Activated naive CD8-positive, alpha-beta T cell treated with anti-CD3 and anti-CD28 coated beads, Interleukin-2, amount 50 U/mL, for 24 hours (primary cell): ENCODE data around the gene NME8.

Experiments
- ATAC-seq: fragments of 150-1000 bp; cut with Tn5 transposase; one replicate; pipeline ENCODE4 v1.10.0; 2021
- DNase-seq: peaks from one replicate; pipeline ENCODE4 v3.0.0; 2021
- H3K27ac Mint-ChIP-seq: one replicate; pipeline ENCODE4 v1.8.0; 2021; ENCODE audit warnings: mild to moderate bottlenecking, mixed read lengths
- H3K27me3 Mint-ChIP-seq: one replicate; pipeline ENCODE4 v1.8.0; 2021; ENCODE audit warnings: mixed read lengths
- H3K36me3 Mint-ChIP-seq: one replicate; pipeline ENCODE4 v1.8.0; 2021; ENCODE audit warnings: low read depth, mixed read lengths
- H3K4me1 Mint-ChIP-seq: one replicate; pipeline ENCODE4 v1.8.0; 2021; ENCODE audit warnings: mixed read lengths
- H3K4me3 Mint-ChIP-seq: one replicate; pipeline ENCODE4 v1.8.0; 2021; ENCODE audit warnings: mild to moderate bottlenecking, moderate library complexity, mixed read lengths
- H3K9me3 Mint-ChIP-seq: one replicate; pipeline ENCODE4 v1.8.0; 2021; ENCODE audit warnings: mixed read lengths

NME8 gene

DNA sequence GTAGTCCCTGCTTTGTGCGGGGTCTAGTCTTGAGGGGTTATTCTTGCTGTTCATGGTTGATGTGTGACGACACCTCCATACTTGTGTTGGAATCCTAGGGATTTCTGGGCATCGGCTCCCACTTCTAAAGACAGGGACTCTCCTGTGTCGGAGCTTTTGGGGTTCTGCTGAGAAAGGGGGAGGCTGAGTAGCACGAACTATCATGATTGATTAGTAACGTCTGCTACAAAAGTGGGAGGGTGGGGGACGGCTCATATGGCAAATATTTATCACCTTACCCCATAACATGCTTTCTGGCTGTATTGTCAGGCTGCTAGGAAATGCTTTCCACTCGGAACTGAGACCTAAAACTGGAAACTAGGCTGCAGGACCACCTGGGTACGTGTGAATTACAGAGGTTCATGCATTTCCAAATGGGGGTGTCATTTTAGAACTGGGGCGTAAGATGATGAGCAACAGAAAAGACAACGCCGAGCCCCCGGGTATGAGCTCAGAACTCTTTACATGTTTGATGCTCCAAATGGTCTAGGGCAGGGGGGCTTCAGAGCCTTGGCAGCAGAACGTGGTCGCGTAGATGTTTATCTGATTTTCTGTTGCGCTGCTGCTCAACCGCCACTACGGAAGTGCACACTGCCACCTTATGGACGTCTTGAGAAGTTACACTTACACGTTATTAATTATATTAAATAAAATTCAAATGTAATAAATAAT is 15.1 kb upstream of the NME8 start:
- no peak overlapping the region for H3K27ac Mint-ChIP-seq
- peaks cover 18% of the 10 kb centered on the region for H3K27me3 Mint-ChIP-seq
- DNase-seq = peak; percentile 40
- no peak for ATAC-seq
- no peaks in the 10 kb centered on the region for H3K36me3 Mint-ChIP-seq
- H3K4me1 Mint-ChIP-seq = peaks cover 4% of the 10 kb centered on the region
- peak overlapping the region; percentile 55 for H3K4me3 Mint-ChIP-seq
- H3K9me3 Mint-ChIP-seq = no peaks in the 10 kb centered on the region

DNA sequence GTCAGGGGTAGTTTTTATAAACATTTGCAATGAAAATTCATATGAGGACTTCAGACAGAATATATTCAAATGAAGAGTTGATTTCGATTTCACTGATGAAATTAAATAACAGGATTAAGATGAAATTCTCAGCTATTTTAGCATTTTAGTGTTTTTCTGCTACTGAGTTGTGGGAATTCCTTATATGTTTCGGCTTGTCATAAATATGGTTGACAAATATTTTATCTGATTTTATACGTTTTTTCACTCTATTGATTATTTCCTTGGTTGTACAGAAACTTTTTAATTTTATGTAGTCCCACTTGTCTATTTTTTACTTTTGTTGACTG is 14.6 kb upstream of the NME8 start:
- Mint-ChIP-seq H3K36me3 (no peaks in the 10 kb centered on the region), H3K9me3 (no peaks in the 10 kb centered on the region), H3K4me3 (no peak overlapping the region), H3K27ac (no peak overlapping the region), H3K27me3 (peaks cover 18% of the 10 kb centered on the region), H3K4me1 (peaks cover 4% of the 10 kb centered on the region)
- DNase-seq (no peak), ATAC-seq (no peak)

GRCh38 chr7:37853468-37853867 is 5.1 kb downstream of the NME8 start:
- H3K36me3 Mint-ChIP-seq = no peaks in the 10 kb centered on the region
- no peak for ATAC-seq
- no peaks in the 10 kb centered on the region for H3K4me1 Mint-ChIP-seq
- no peaks in the 10 kb centered on the region for H3K9me3 Mint-ChIP-seq
- no peak overlapping the region for H3K27ac Mint-ChIP-seq
- no peak overlapping the region for H3K4me3 Mint-ChIP-seq
- H3K27me3 Mint-ChIP-seq = peaks cover 2% of the 10 kb centered on the region
- DNase-seq = no peak

DNA sequence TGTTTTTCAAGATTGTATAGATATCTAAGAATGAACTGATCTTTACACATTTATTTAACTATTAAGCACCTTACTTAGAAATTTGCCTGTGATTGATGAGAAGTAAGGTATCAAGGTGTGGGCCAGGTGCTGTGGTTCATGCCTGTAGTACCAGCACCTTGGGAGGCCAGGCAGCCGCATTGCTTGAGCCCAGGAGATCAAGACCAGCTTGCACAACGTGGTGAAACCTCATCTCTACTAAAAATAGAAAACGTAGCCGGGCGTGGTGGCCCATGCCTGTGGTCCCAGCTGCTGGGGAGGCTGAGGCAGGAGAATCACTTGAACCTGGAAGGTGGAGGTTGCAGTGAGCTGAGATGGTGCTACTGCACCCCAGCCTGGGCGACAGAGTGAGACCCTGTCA is 33.7 kb downstream of the NME8 start:
- Mint-ChIP-seq H3K4me1 (no peaks in the 10 kb centered on the region), H3K4me3 (no peak overlapping the region), H3K36me3 (no peaks in the 10 kb centered on the region), H3K27me3 (peaks cover 10% of the 10 kb centered on the region), H3K27ac (no peak overlapping the region), H3K9me3 (no peaks in the 10 kb centered on the region)
- no peak for DNase-seq
- ATAC-seq = no peak

- H3K4me1 Mint-ChIP-seq = no peaks in the 10 kb centered on the region
- no peak overlapping the region for H3K4me3 Mint-ChIP-seq
- no peak overlapping the region for H3K27ac Mint-ChIP-seq
- no peaks in the 10 kb centered on the region for H3K36me3 Mint-ChIP-seq
- ATAC-seq (no peak), DNase-seq (no peak)
- H3K27me3 Mint-ChIP-seq = peaks cover 6% of the 10 kb centered on the region
- H3K9me3 Mint-ChIP-seq = no peaks in the 10 kb centered on the region
These were observed 45.0 kb downstream of the NME8 start for GRCh38 chr7:37893359-37893758.

DNA sequence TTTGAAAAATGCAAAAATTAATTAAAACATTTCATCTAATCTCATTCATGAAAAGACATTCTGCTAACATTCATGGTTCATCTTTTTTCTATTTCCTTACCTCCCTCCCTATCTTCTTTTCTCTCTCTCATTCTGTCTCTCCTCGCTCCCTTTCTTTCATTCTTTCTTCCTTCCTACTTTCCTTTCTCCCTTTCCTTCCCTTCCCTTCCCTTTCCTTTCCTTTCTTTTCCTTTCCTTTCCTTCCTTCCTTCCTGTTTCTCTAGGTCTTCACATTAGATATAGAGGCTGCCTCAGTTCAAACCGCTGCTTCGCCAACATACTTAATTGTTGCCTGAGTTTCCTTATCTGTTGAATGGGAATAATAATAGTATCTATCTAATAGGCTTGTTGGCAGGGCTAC is 46.3 kb downstream of the NME8 start:
- DNase-seq = no peak
- H3K27me3 Mint-ChIP-seq = peaks cover 6% of the 10 kb centered on the region
- ATAC-seq = no peak
- H3K4me3 Mint-ChIP-seq = no peak overlapping the region
- H3K4me1 Mint-ChIP-seq = no peaks in the 10 kb centered on the region
- no peak overlapping the region for H3K27ac Mint-ChIP-seq
- no peaks in the 10 kb centered on the region for H3K36me3 Mint-ChIP-seq
- H3K9me3 Mint-ChIP-seq = no peaks in the 10 kb centered on the region

GRCh38 chr7:37899712-37900247 is 51.4 kb downstream of the NME8 start:
- Mint-ChIP-seq H3K4me3 (no peak overlapping the region), H3K27me3 (peaks cover 3% of the 10 kb centered on the region), H3K36me3 (no peaks in the 10 kb centered on the region), H3K27ac (no peak overlapping the region), H3K9me3 (no peaks in the 10 kb centered on the region), H3K4me1 (peaks cover 2% of the 10 kb centered on the region)
- ATAC-seq (no peak), DNase-seq (no peak)

DNA sequence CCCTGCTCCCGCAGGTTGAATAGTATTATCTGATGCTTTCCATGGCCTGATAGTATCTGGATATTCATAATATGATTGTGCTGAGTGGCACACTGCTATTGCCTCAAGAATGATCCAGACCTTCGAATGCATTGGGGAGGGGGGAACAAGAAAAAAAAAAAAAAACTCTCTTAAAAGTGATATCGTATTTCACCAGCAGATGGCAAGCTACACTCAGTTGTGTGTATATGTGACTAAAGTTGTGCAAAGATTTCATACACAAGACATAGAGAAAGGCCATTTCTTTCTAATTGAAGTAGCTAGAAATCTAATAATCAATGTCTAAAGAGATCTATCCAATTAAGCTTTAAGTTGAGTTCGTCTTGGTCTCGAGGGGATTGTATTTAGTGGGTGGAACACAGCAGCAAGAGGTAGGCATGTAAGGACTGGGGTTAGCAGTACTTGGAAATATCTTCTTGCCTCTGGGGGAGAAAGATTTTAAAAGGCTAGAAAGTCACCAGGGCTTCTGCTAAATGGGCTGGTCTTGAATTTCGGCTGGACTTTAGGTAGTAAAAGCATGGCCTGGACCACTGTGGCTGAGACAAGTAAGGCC is 52.9 kb downstream of the NME8 start:
- Mint-ChIP-seq H3K4me3 (no peak overlapping the region), H3K9me3 (no peaks in the 10 kb centered on the region), H3K4me1 (peaks cover 2% of the 10 kb centered on the region), H3K36me3 (no peaks in the 10 kb centered on the region), H3K27me3 (peaks cover 2% of the 10 kb centered on the region), H3K27ac (no peak overlapping the region)
- DNase-seq (no peak), ATAC-seq (no peak)

GRCh38 chr7:37901890-37902524 is 53.6 kb downstream of the NME8 start:
- no peaks in the 10 kb centered on the region for H3K9me3 Mint-ChIP-seq
- no peaks in the 10 kb centered on the region for H3K36me3 Mint-ChIP-seq
- no peak for ATAC-seq
- H3K27me3 Mint-ChIP-seq = peaks cover 4% of the 10 kb centered on the region
- DNase-seq = no peak
- no peak overlapping the region for H3K27ac Mint-ChIP-seq
- H3K4me1 Mint-ChIP-seq = peaks cover 2% of the 10 kb centered on the region
- no peak overlapping the region for H3K4me3 Mint-ChIP-seq

GRCh38 chr7:37908221-37908788 is 59.9 kb downstream of the NME8 start:
- DNase-seq = no peak
- ATAC-seq = no peak
- peaks cover 8% of the 10 kb centered on the region for H3K27me3 Mint-ChIP-seq
- no peaks in the 10 kb centered on the region for H3K36me3 Mint-ChIP-seq
- no peaks in the 10 kb centered on the region for H3K4me1 Mint-ChIP-seq
- H3K9me3 Mint-ChIP-seq = no peaks in the 10 kb centered on the region
- no peak overlapping the region for H3K27ac Mint-ChIP-seq
- H3K4me3 Mint-ChIP-seq = no peak overlapping the region

GRCh38 chr7:37912756-37913155 is 64.4 kb downstream of the NME8 start:
- H3K4me1 Mint-ChIP-seq = peaks cover 12% of the 10 kb centered on the region
- no peak for ATAC-seq
- no peak overlapping the region for H3K27ac Mint-ChIP-seq
- peaks cover 41% of the 10 kb centered on the region for H3K27me3 Mint-ChIP-seq
- H3K36me3 Mint-ChIP-seq = no peaks in the 10 kb centered on the region
- DNase-seq = no peak
- H3K4me3 Mint-ChIP-seq = no peak overlapping the region
- no peaks in the 10 kb centered on the region for H3K9me3 Mint-ChIP-seq

- Mint-ChIP-seq H3K4me3 (no peak overlapping the region), H3K4me1 (peaks cover 14% of the 10 kb centered on the region), H3K36me3 (no peaks in the 10 kb centered on the region), H3K9me3 (no peaks in the 10 kb centered on the region), H3K27ac (no peak overlapping the region), H3K27me3 (peaks cover 62% of the 10 kb centered on the region)
- ATAC-seq (no peak), DNase-seq (no peak)
These were observed 67.0 kb downstream of the NME8 start for GRCh38 chr7:37915438-37915837.

- peaks cover 16% of the 10 kb centered on the region for H3K4me1 Mint-ChIP-seq
- DNase-seq = no peak
- no peak for ATAC-seq
- H3K4me3 Mint-ChIP-seq = peak overlapping the region; percentile 62
- no peaks in the 10 kb centered on the region for H3K36me3 Mint-ChIP-seq
- peaks cover 64% of the 10 kb centered on the region for H3K27me3 Mint-ChIP-seq
- H3K27ac Mint-ChIP-seq = no peak overlapping the region
- H3K9me3 Mint-ChIP-seq = no peaks in the 10 kb centered on the region
These were observed 67.7 kb downstream of the NME8 start for GRCh38 chr7:37916017-37916672.

- Mint-ChIP-seq H3K27me3 (peaks cover 68% of the 10 kb centered on the region), H3K36me3 (no peaks in the 10 kb centered on the region), H3K9me3 (no peaks in the 10 kb centered on the region), H3K4me3 (peak within 1 kb of the TSS; percentile 62), H3K27ac (no peak within 1 kb of the TSS), H3K4me1 (peaks cover 20% of the 10 kb centered on the region)
- DNase-seq = peak; percentile 4
- ATAC-seq = no peak
These were observed 68.6 kb downstream of the NME8 start, which contains the start of gene SFRP4 for GRCh38 chr7:37916673-37917660. Gene SFRP4 (minus strand): TSS chr7:37916817. CDS start chr7:37916537, 280 bp downstream.
